ENCODE results near the gene SLC13A2. TPM values are rescaled to one million over a fixed set of nuclear protein-coding genes. Genes with fewer than 3 reads are reported as not detected.

The SLC13A2 gene
- total RNA-seq, 8 experiments from 2014 or later = 0.09 to 1.00 (median 0.40) TPM; not detected in 4

DNA sequence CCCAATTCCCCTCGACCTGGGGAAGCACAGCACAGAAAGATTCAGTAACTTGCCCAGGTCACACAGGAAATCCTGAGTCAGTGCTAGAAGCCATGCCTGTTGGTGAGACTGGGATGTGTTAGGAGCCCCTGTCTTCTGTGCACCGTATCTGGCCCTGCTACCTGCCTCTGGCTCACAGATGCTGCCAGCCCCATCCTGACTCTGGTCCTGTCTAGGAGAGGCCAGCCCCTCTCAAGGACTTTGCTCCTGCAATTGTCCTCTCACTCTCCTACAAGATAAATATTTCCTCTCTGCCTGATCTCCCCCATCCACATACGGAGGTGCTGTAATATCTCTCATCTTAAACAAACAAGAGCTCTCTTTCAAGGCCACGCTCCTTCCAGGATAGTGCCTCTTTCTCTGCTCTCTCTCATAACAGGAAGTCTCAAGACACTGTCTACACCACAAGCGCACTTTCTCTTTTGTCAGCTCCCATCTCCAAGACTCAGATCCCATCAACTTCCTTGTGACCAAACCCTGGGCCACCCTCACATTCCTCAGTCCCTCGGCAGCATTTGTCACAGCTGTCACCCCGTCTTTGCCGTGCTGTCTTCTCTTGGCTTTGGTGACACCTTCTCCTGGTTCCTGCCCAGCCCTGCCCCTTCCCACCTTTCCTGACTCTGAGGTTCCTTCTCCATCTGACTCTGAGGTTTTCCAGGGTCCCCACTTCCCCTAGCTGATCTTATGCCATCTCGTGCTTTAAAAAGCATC is 1.9 kb downstream of the SLC13A2 start:
- H3K4me3 ChIP-seq = no peak overlapping the region
- H3K4me1 ChIP-seq (replicated peaks in 1 of 2) = peaks cover 6 to 13% of the 10 kb centered on the region in 2 donors
- WGBS, 10 experiments = 0 to 87% (median 79%) methylated on average over 1 to 7 of the region's 9 CpGs; no CpG with 5 or more reads in 1 of the 10 experiments
- in situ Hi-C loops (cut with MboI; ENCODE audit: low pct_unique_long_range_greater_than_20kb in 2 of 9, low sequenced_read_pairs in 9 of 9, unreplicated experiment in 9 of 9) = loop anchor here in 2 of 9 experiments (25.0 kb wide), 2 partner anchors 88 to 112 kb away; partner anchors contain the start of genes ALDOC (in 1 of the 2) and SPAG5 (in 1 of the 2)
- no peak overlapping the region for H3K27ac ChIP-seq
- ATAC-seq (replicated peaks in 6 of 8) = no peak

- H3K4me1 ChIP-seq (replicated peaks in 1 of 2) = peaks cover 2 to 4% of the 10 kb centered on the region in 2 donors
- no peak for ATAC-seq (replicated peaks in 6 of 8)
- H3K27ac ChIP-seq = no peak overlapping the region
- 40 to 83% (median 60%) methylated on average over 1 to 9 of the region's 11 CpGs; no CpG with 5 or more reads in 3 of the 10 experiments for WGBS, 10 experiments
- H3K4me3 ChIP-seq = no peak overlapping the region
- in situ Hi-C loops (cut with MboI; ENCODE audit: low pct_unique_long_range_greater_than_20kb in 2 of 9, low sequenced_read_pairs in 9 of 9, unreplicated experiment in 9 of 9) = loop anchor here in 2 of 9 experiments (25.0 kb wide), 2 partner anchors 89 to 111 kb away; partner anchors contain the start of genes ALDOC (in 1 of the 2) and SPAG5 (in 1 of the 2)
Measured at GRCh38 chr17:28476076-28476865, 2.8 kb downstream of the SLC13A2 start.

- no peak overlapping the region for H3K27ac ChIP-seq
- no peak for ATAC-seq (replicated peaks in 6 of 8)
- no CpG with 5 or more reads among the region's 7 CpGs for WGBS, 10 experiments
- no peak overlapping the region for H3K4me3 ChIP-seq
- in situ Hi-C loops (cut with MboI; ENCODE audit: low pct_unique_long_range_greater_than_20kb in 2 of 9, low sequenced_read_pairs in 9 of 9, unreplicated experiment in 9 of 9) = loop anchor here in 2 of 9 experiments (25.0 kb wide), 2 partner anchors 91 to 109 kb away; partner anchors contain the start of genes ALDOC (in 1 of the 2) and SPAG5 (in 1 of the 2)
- no peaks in the 10 kb centered on the region for H3K4me1 ChIP-seq (replicated peaks in 1 of 2)
Measured at GRCh38 chr17:28477928-28478327, 4.5 kb downstream of the SLC13A2 start.

DNA sequence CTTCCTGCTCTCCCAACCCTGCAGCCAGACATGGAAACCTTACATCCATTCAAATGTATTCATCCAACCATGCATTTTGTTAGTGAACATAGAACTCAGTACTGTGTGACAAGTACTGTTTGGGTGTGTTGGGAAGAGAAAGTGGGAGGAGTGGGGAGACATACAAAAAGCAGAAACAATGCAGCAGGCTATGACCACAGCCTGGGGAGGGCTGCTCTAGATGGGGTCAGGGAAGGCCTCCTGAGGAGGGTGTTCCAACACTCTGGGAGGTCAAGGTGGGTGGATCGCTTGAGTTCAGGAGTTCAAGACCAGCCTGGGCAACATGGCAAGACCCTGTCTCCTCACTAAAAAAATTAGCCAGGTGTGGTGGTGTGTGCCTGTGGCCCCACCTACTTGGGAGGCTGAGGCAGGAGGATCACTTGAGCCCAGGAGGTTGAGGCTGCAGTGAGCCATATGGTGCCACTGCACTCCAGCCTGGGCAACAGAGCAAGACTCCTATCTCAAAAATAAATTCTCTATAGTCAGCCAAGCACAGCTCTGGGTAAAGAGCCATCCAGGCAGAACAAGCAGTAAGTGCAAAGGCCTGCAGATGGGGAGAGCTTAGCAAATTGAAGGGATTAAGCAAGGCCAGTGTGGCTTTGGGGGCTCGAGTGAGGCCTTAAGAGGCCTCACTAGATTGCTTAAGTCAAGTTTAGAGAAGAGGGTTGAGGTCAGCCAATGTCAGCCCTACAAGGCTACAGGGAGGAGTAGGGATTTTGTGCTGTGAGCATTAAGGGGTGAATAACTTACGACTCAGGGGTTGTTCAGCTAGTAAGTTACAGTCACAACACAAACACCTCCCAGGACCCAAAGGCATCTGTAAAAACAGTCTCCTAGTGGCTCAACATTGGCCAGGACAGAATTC is 5.5 kb downstream of the SLC13A2 start:
- Histone ChIP-seq H3K4me1 (replicated peaks in 1 of 2) (no peaks in the 10 kb centered on the region), H3K27ac (no peak overlapping the region), H3K4me3 (no peak overlapping the region)
- WGBS, 10 experiments = 40 to 90% (median 57%) methylated on average over 1 to 3 of the region's 3 CpGs; no CpG with 5 or more reads in 3 of the 10 experiments
- in situ Hi-C loops (cut with MboI; ENCODE audit: low pct_unique_long_range_greater_than_20kb in 2 of 9, low sequenced_read_pairs in 9 of 9, unreplicated experiment in 9 of 9) = loop anchor here in 2 of 9 experiments (25.0 kb wide), 2 partner anchors 92 to 108 kb away; partner anchors contain the start of genes ALDOC (in 1 of the 2) and SPAG5 (in 1 of the 2)
- ATAC-seq (replicated peaks in 6 of 8) = no peak

DNA sequence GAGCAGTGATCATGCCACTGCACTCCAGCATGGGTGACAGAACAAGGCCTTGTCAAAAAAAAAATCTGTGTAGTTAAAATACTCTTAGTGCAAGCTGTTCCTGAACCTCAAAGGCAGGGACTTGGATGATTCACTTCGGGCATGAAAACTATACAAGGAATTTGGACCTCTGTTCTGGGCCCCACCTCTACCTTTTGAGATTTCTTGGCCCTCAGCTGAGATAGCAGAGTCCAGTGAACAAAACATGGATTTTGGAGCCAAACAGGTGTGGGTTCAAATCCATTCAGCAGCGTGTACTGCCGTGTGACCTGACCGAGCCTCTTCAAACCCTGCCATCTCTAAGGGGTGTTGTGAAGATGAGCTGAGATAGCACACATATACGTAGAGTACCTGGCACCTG is 6.8 kb downstream of the SLC13A2 start:
- ATAC-seq (replicated peaks in 6 of 8) = no peak
- WGBS, 10 experiments = 0 to 96% (median 83%) methylated on average over 1 to 5 of the region's 5 CpGs; no CpG with 5 or more reads in 6 of the 10 experiments
- in situ Hi-C loops (cut with MboI; ENCODE audit: low pct_unique_long_range_greater_than_20kb in 2 of 9, low sequenced_read_pairs in 9 of 9, unreplicated experiment in 9 of 9) = loop anchor here in 2 of 9 experiments (25.0 kb wide), 2 partner anchors 93 to 107 kb away; partner anchors contain the start of genes ALDOC (in 1 of the 2) and SPAG5 (in 1 of the 2)

GRCh38 chr17:28480799-28481571 is 7.5 kb downstream of the SLC13A2 start:
- no peaks in the 10 kb centered on the region for H3K4me1 ChIP-seq (replicated peaks in 1 of 2)
- H3K4me3 ChIP-seq = no peak overlapping the region
- H3K27ac ChIP-seq = no peak overlapping the region
- 31 to 85% (median 60%) methylated on average over 2 to 8 of the region's 10 CpGs; no CpG with 5 or more reads in 1 of the 10 experiments for WGBS, 10 experiments
- in situ Hi-C loops (cut with MboI; ENCODE audit: low pct_unique_long_range_greater_than_20kb in 2 of 9, low sequenced_read_pairs in 9 of 9, unreplicated experiment in 9 of 9) = loop anchor here in 2 of 9 experiments (25.0 kb wide), 2 partner anchors 94 to 106 kb away; partner anchors contain the start of genes ALDOC (in 1 of the 2) and SPAG5 (in 1 of the 2)
- ATAC-seq (replicated peaks in 6 of 8) = no peak

More for the DNA sequence above, 6.8 kb downstream of the SLC13A2 start:
- Histone ChIP-seq H3K27ac (no peak overlapping the region), H3K4me3 (no peak overlapping the region), H3K4me1 (replicated peaks in 1 of 2) (no peaks in the 10 kb centered on the region)

DNA sequence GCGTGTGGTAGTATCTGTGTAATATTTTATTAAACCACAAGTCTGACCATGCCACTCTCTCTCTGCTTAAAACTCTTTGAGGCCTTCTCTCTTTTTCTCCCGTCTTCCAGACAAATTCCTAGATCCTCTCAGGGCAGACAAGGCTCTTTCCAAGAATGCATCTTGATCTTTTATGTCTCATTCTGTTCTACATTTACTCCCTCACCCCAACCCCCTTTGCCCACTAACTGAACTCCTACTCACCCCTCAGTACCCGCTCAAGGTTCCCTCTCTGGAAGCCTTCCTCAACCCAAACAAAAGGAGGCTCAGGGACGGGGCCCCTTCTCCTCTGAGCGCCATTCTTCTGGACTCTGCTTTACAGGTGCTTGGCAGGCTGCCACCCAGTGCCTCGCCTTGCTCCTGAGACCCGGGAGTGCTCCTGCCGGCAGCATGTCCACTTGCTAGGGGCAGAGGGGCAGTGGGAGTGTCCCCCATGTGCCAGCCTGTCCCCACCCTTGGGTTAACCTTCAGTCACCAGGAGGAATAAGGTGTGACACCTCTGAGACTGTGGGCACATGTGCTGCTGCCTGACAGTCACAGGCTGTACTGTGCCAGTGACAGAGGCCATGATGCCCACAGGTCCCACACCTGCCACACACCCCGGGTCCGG is 9.2 kb downstream of the SLC13A2 start:
- no peak overlapping the region for H3K27ac ChIP-seq
- no peak for ATAC-seq (replicated peaks in 6 of 8)
- no peaks in the 10 kb centered on the region for H3K4me1 ChIP-seq (replicated peaks in 1 of 2)
- in situ Hi-C loops (cut with MboI; ENCODE audit: low pct_unique_long_range_greater_than_20kb in 2 of 9, low sequenced_read_pairs in 9 of 9, unreplicated experiment in 9 of 9) = loop anchor here in 2 of 9 experiments (25.0 kb wide), 2 partner anchors 95 to 105 kb away; partner anchors contain the start of genes ALDOC (in 1 of the 2) and SPAG5 (in 1 of the 2)
- no peak overlapping the region for H3K4me3 ChIP-seq
- WGBS, 10 experiments = 54 to 93% (median 71%) methylated on average over 1 to 6 of the region's 10 CpGs; no CpG with 5 or more reads in 2 of the 10 experiments

GRCh38 chr17:28484296-28484695 is 10.9 kb downstream of the SLC13A2 start:
- in situ Hi-C loops (cut with MboI; ENCODE audit: low pct_unique_long_range_greater_than_20kb in 2 of 9, low sequenced_read_pairs in 9 of 9, unreplicated experiment in 9 of 9) = loop anchor here in 2 of 9 experiments (25.0 kb wide), 2 partner anchors 97 to 103 kb away; partner anchors contain the start of genes ALDOC (in 1 of the 2) and SPAG5 (in 1 of the 2)
- Histone ChIP-seq H3K27ac (no peak overlapping the region), H3K4me3 (no peak overlapping the region), H3K4me1 (replicated peaks in 1 of 2) (no peaks in the 10 kb centered on the region)
- no peak for ATAC-seq (replicated peaks in 6 of 8)
- 14 to 75% (median 60%) methylated on average over 1 to 2 of the region's 2 CpGs; no CpG with 5 or more reads in 3 of the 10 experiments for WGBS, 10 experiments

GRCh38 chr17:28485049-28485448 is 11.6 kb downstream of the SLC13A2 start:
- no peak overlapping the region for H3K4me3 ChIP-seq

GRCh38 chr17:28487881-28488532 is 14.6 kb downstream of the SLC13A2 start:
- in situ Hi-C loops (cut with MboI; ENCODE audit: low pct_unique_long_range_greater_than_20kb in 2 of 9, low sequenced_read_pairs in 9 of 9, unreplicated experiment in 9 of 9) = loop anchor here in 2 of 9 experiments (25.0 kb wide), 2 partner anchors 99 to 101 kb away; partner anchors contain the start of genes ALDOC (in 1 of the 2) and SPAG5 (in 1 of the 2)
- ATAC-seq (replicated peaks in 6 of 8) = no peak
- Histone ChIP-seq H3K4me1 (replicated peaks in 1 of 2) (peaks cover 1 to 2% of the 10 kb centered on the region in 2 donors), H3K27ac (no peak overlapping the region), H3K4me3 (no peak overlapping the region)
- 0 to 60% methylated on average over 2 to 3 of the region's 5 CpGs; no CpG with 5 or more reads in 8 of the 10 experiments for WGBS, 10 experiments

More at GRCh38 chr17:28485049-28485448, 11.6 kb downstream of the SLC13A2 start:
- Histone ChIP-seq H3K4me1 (replicated peaks in 1 of 2) (no peaks in the 10 kb centered on the region), H3K27ac (no peak overlapping the region)
- 60 to 100% methylated on average over 1 to 2 of the region's 3 CpGs; no CpG with 5 or more reads in 8 of the 10 experiments for WGBS, 10 experiments
- in situ Hi-C loops (cut with MboI; ENCODE audit: low pct_unique_long_range_greater_than_20kb in 2 of 9, low sequenced_read_pairs in 9 of 9, unreplicated experiment in 9 of 9) = loop anchor here in 2 of 9 experiments (25.0 kb wide), 2 partner anchors 98 to 102 kb away; partner anchors contain the start of genes ALDOC (in 1 of the 2) and SPAG5 (in 1 of the 2)
- no peak for ATAC-seq (replicated peaks in 6 of 8)
